ENCODE measurements around the gene LMTK3.

- TF ChIP-seq CTCF (IDR thresholded peaks at IDR 0.05) (no peak), POLR2A (IDR thresholded peaks at IDR 0.05) (no peak)
These were observed 1.1 kb upstream of the LMTK3 start for GRCh38 chr19:48512504-48513288.
